CD14-positive monocyte (primary cell): ENCODE measurements around the gene DENND1B. TPM values are rescaled to one million over a fixed set of nuclear protein-coding genes. Genes with fewer than 3 reads are reported as not detected.

ENCODE experiments used
- DNase-seq, 3 donors: peaks; one replicate each; pipeline ENCODE4 v3.0.0-alpha.2; 2011 to 2022
- H2AFZ ChIP-seq: 2 replicates; pipeline ENCODE4 v1.6.0; 2012; ENCODE audit warnings: mild to moderate bottlenecking, low read depth, low read length, inconsistent platforms; ENCODE audit not compliant: insufficient read depth, poor library complexity, severe bottlenecking
- H3K27ac ChIP-seq, 2 donors: 1 replicate in 1 of 2; 2 replicates in 1 of 2; pipeline ENCODE4 v1.5.1; 2012 to 2013; ENCODE audit warnings: low read length in 2 of 2, control low read depth in 1 of 2, inconsistent platforms in 1 of 2, low read depth in 1 of 2, mild to moderate bottlenecking in 1 of 2
- H3K27me3 ChIP-seq, 2 donors: one replicate each; pipeline versions ENCODE4 v1.6.0 to v1.6.1; 2011 to 2013; ENCODE audit warnings: low read length in 2 of 2; ENCODE audit not compliant: control insufficient read depth in 2 of 2, insufficient read depth in 2 of 2
- H3K36me3 ChIP-seq, 2 donors: replicated peaks in 1 of 2; 1 replicate in 1 of 2; 2 replicates in 1 of 2; pipeline versions ENCODE4 v1.5.1 to v1.6.1; 2012 to 2013; ENCODE audit warnings: low read length in 2 of 2, control low read depth in 1 of 2, inconsistent platforms in 1 of 2, mild to moderate bottlenecking in 1 of 2; ENCODE audit not compliant: insufficient read depth in 2 of 2, control insufficient read depth in 1 of 2
- H3K4me1 ChIP-seq, 2 donors: 1 replicate in 1 of 2; 2 replicates in 1 of 2; pipeline versions ENCODE4 v1.5.1 to v1.6.1; 2012 to 2013; ENCODE audit warnings: low read length in 2 of 2, control low read depth in 1 of 2, inconsistent platforms in 1 of 2, mild to moderate bottlenecking in 1 of 2, moderate library complexity in 1 of 2; ENCODE audit not compliant: insufficient read depth in 2 of 2, control insufficient read depth in 1 of 2
- H3K4me2 ChIP-seq: replicated peaks from 2 replicates; pipeline ENCODE3; 2012; ENCODE audit warnings: low read length, moderate library complexity, mild to moderate bottlenecking; ENCODE audit not compliant: poor library complexity, severe bottlenecking; ENCODE audit errors: extremely low read depth
- H3K4me3 ChIP-seq, 3 experiments: fragments of 200-600 bp in 1 of 3; sonication (generic) in 1 of 3; replicated peaks in 1 of 3; 1 replicate in 2 of 3; 2 replicates in 1 of 3; pipeline ENCODE4 v1.5.1; 2011 to 2013; ENCODE audit warnings: low read length in 3 of 3, mild to moderate bottlenecking in 3 of 3, control low read depth in 2 of 3, low read depth in 2 of 3, inconsistent platforms in 1 of 3, moderate library complexity in 1 of 3
- H3K79me2 ChIP-seq: 2 replicates; pipeline ENCODE4 v1.6.0; 2012; ENCODE audit warnings: mild to moderate bottlenecking, control low read depth, inconsistent platforms, low read length, moderate library complexity; ENCODE audit not compliant: insufficient read depth
- H3K9ac ChIP-seq: 2 replicates; pipeline ENCODE4 v1.6.0; 2017; ENCODE audit warnings: low read length, mild to moderate bottlenecking; ENCODE audit not compliant: insufficient read depth, poor library complexity, severe bottlenecking
- H3K9me3 ChIP-seq, 2 donors: replicated peaks in 1 of 2; 1 replicate in 1 of 2; 2 replicates in 1 of 2; pipeline versions ENCODE4 v1.5.1 to v1.6.1; 2012 to 2013; ENCODE audit warnings: low read length in 2 of 2, control low read depth in 1 of 2; ENCODE audit not compliant: control insufficient read depth in 1 of 2, insufficient read depth in 1 of 2
- H4K20me1 ChIP-seq: 2 replicates; pipeline ENCODE4 v1.6.0; 2012; ENCODE audit warnings: mild to moderate bottlenecking, low read length, control low read depth, moderate library complexity; ENCODE audit not compliant: insufficient read depth
- H3K27ac Mint-ChIP-seq, 7 donors: one replicate each; pipeline ENCODE4 v1.8.0; 2020; ENCODE audit warnings: mild to moderate bottlenecking in 7 of 7, mixed read lengths in 7 of 7, moderate library complexity in 6 of 7, inconsistent platforms in 2 of 7
- H3K27me3 Mint-ChIP-seq, 3 donors: one replicate each; pipeline ENCODE4 v1.8.0; 2021 to 2022; ENCODE audit warnings: low read depth in 3 of 3, mild to moderate bottlenecking in 3 of 3, mixed read lengths in 3 of 3, moderate library complexity in 3 of 3, inconsistent platforms in 1 of 3
- H3K36me3 Mint-ChIP-seq, 2 donors: one replicate each; pipeline ENCODE4 v1.8.0; 2020; ENCODE audit warnings: mixed read lengths in 2 of 2, inconsistent platforms in 1 of 2, mild to moderate bottlenecking in 1 of 2
- H3K4me1 Mint-ChIP-seq: one replicate; pipeline ENCODE4 v1.8.0; 2020; ENCODE audit warnings: mild to moderate bottlenecking, mixed read lengths
- H3K4me3 Mint-ChIP-seq, 2 donors: one replicate each; pipeline ENCODE4 v1.8.0; 2020; ENCODE audit warnings: mild to moderate bottlenecking in 2 of 2, mixed read lengths in 2 of 2, moderate library complexity in 1 of 2
- H3K9me3 Mint-ChIP-seq, 7 donors: one replicate each; pipeline ENCODE4 v1.8.0; 2020 to 2022; ENCODE audit warnings: mixed read lengths in 7 of 7, mild to moderate bottlenecking in 6 of 7, moderate library complexity in 6 of 7, inconsistent platforms in 2 of 7
- CTCF ChIP-seq: fragments of 200-600 bp; IDR thresholded peaks from one replicate; pipeline ENCODE4 v1.8.0; 2022; ENCODE audit warnings: antibody characterized with exemption, mild to moderate bottlenecking
- WGBS: methylation state at CpG from one replicate; pipeline ENCODE4 v1.1.5; 2013; ENCODE audit warnings: missing lambda C conversion rate; ENCODE audit not compliant: insufficient coverage; 5-methylcytosine and 5-hydroxymethylcytosine counted together
- intact Hi-C, 2 donors: fragments of 100-400 bp; cut with micrococcal nuclease; formaldehyde crosslinking; loops; one replicate each; pipeline versions ENCODE4 v1.15.0 to v1.15.1; 2023
- polyA plus RNA-seq, 3 donors: library from polyadenylated mRNA; depleted of rRNA in 1 of 3; unstranded in 2 of 3; stranded (reverse) in 1 of 3; fragments of 300-500 nt in 2 of 3; fragments of >200 nt in 1 of 3; fragmentation: Illumina TruSeq in 2 of 3; gene quantifications; 1 replicate in 2 of 3; 2 replicates in 1 of 3; pipeline ENCODE4 v1.2.3, GENCODE V29; 2012 to 2021

Gene DENND1B
- polyA plus RNA-seq, 3 donors, result 3.0 to 8.2 (median 5.7) TPM

DNA sequence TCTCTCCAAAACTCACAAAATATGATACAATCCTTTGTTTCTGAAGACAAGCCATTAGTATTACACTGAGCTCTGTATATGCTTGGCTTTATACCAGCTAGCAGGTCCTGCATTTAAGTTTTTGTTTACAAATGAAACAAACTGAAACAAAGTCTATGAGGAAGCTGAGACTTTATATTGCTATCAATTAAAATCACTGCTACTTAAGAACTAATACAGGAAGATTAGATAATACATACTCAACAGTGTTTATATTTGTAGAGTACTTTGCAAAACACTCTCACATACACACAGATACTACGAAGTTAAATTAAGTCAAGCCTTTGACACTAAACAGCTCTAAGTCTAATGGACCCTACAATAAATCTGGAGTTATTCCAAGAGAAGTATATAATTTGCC lies 259.9 kb downstream of the DENND1B start:
- Mint-ChIP-seq H3K9me3 (no peaks in the 10 kb centered on the region), H3K4me3 (no peak overlapping the region), H3K36me3 (peaks cover 13 to 25% of the 10 kb centered on the region in 2 donors), H3K4me1 (no peaks in the 10 kb centered on the region), H3K27me3 (no peaks in the 10 kb centered on the region), H3K27ac (no peak overlapping the region)
- H3K4me3 ChIP-seq, result no peak overlapping the region
- H3K27ac ChIP-seq, result no peak overlapping the region
- no peak overlapping the region for H3K4me2 ChIP-seq
- no peaks in the 10 kb centered on the region for H3K27me3 ChIP-seq
- H2AFZ ChIP-seq, result no peak overlapping the region
- H3K9me3 ChIP-seq, result no peaks in the 10 kb centered on the region
- DNase-seq, result no peak
- WGBS, result no CpG with 5 or more reads among the region's 1 CpG
- no peaks in the 10 kb centered on the region for H3K4me1 ChIP-seq
- intact Hi-C loops, result no loop called here
- no peak overlapping the region for H3K9ac ChIP-seq
- H3K36me3 ChIP-seq, result peaks cover 8 to 20% of the 10 kb centered on the region in 2 donors
- no peaks in the 10 kb centered on the region for H4K20me1 ChIP-seq
- no peaks in the 10 kb centered on the region for H3K79me2 ChIP-seq
- TF ChIP-seq CTCF, result no peak

- WGBS, result no CpG with 5 or more reads among the region's 4 CpGs
- Histone ChIP-seq H3K36me3 (peaks cover 14 to 28% of the 10 kb centered on the region in 2 donors), H4K20me1 (no peaks in the 10 kb centered on the region), H3K79me2 (no peaks in the 10 kb centered on the region), H3K9ac (no peak overlapping the region), H3K4me1 (no peaks in the 10 kb centered on the region), H3K4me2 (no peak overlapping the region), H3K27me3 (no peaks in the 10 kb centered on the region), H3K27ac (no peak overlapping the region), H3K9me3 (no peaks in the 10 kb centered on the region), H3K4me3 (no peak overlapping the region), H2AFZ (no peak overlapping the region)
- Mint-ChIP-seq H3K9me3 (no peaks in the 10 kb centered on the region), H3K4me3 (no peak overlapping the region), H3K36me3 (peaks cover 20 to 34% of the 10 kb centered on the region in 2 donors), H3K27me3 (no peaks in the 10 kb centered on the region), H3K27ac (no peak overlapping the region), H3K4me1 (no peaks in the 10 kb centered on the region)
- intact Hi-C loops, result no loop called here
- DNase-seq, result no peak
- TF ChIP-seq CTCF, result no peak
These were observed 264.4 kb downstream of the DENND1B start for GRCh38 chr1:197510691-197511378.
